GM10248 (cell line): ENCODE measurements around the gene GDF11.

Source experiments
- CTCF ChIA-PET: fragments of 300-600 bp; sonication (Branson Sonifier 250); formaldehyde crosslinking; extraction: SDS; loops from one replicate; lab custom pipeline; 2021; ENCODE audit warnings: antibody characterized with exemption; lab: Yijun Ruan, JAX
- POLR2A ChIA-PET: fragments of 350-650 bp; sonication (Branson Sonifier 250); formaldehyde crosslinking; extraction: SDS; loops from one replicate; lab custom pipeline; 2020; ENCODE audit warnings: antibody characterized with exemption; lab: Yijun Ruan, JAX
- DNase-seq: peaks from one replicate; pipeline ENCODE4 v3.0.0; 2012; ENCODE audit errors: extremely low spot score
- CTCF ChIP-seq: IDR thresholded peaks from 2 replicates; pipeline ENCODE4 v1.5.1; 2012; ENCODE audit warnings: mild to moderate bottlenecking, low read depth; ENCODE audit errors: extremely low read depth, missing control alignments, control extremely low read depth

Gene GDF11

GRCh38 chr12:55795950-55796349, 53.0 kb downstream of the GDF11 start:
- ChIA-PET CTCF (interaction anchor here (1.0 to 2.5 kb wide), 15 partner anchors 10 to 229 kb away, joined by 3 to 7 read pairs (median 4); partner anchors contain the start of genes ORMDL2 and SARNP), POLR2A (interaction anchor here (2.6 kb wide), 1 partner anchor 22 kb away, joined by 6 read pairs; the partner anchor contains the start of genes ORMDL2 and SARNP)
- DNase-seq, result no peak
- no peak for TF ChIP-seq CTCF

GRCh38 chr12:55797068-55797467, 54.1 kb downstream of the GDF11 start:
- ChIA-PET CTCF (interaction anchor here (1.2 to 2.5 kb wide), 11 partner anchors 10 to 228 kb away, joined by 3 to 7 read pairs (median 4); no protein-coding TSS in a partner anchor), POLR2A (no interaction called here)
- TF ChIP-seq CTCF, result no peak

GRCh38 chr12:55797550-55797949, 54.6 kb downstream of the GDF11 start:
- ChIA-PET CTCF (interaction anchor here (0.9 to 2.5 kb wide), 9 partner anchors 9 to 62 kb away, joined by 3 to 7 read pairs (median 4); no protein-coding TSS in a partner anchor), POLR2A (no interaction called here)
- DNase-seq, result no peak
- TF ChIP-seq CTCF, result no peak

More at GRCh38 chr12:55797068-55797467, 54.1 kb downstream of the GDF11 start:
- DNase-seq, result no peak
